HepG2 (cell line): ENCODE results near the gene HSPA6. TPM values are rescaled to one million over a fixed set of nuclear protein-coding genes. Genes with fewer than 3 reads are reported as not detected.
"Not testable (repeated sequence)": the region's sequence is repeated elsewhere in the genome, so short reads cannot be mapped to it uniquely, and the experiment has no call there.

ENCODE experiments used
- ATAC-seq: fragments of 200-7000 bp; cut with Tn5 transposase; 3 replicates; pipeline ENCODE4 v1.9.1; 2020; ENCODE audit warnings: mild to moderate bottlenecking, moderate library complexity
- BruUV-seq: library from RNA; stranded (reverse); fragments of 400-500 nt; replicated peaks from 2 replicates; lab custom pipeline; 2021; lab: Mats Ljungman, UMichigan
- CTCF ChIA-PET: fragments of 300-600 bp; formaldehyde crosslinking; extraction: SDS; loops from one replicate; lab custom pipeline; 2021; ENCODE audit warnings: low total read pairs, inconsistent platforms, low intra/inter-chr PET ratio; lab: Yijun Ruan, JAX
- POLR2A ChIA-PET: fragments of 350-600 bp; sonication (Branson Sonifier 250); formaldehyde crosslinking; loops from one replicate; lab custom pipeline; 2020; ENCODE audit warnings: antibody characterized with exemption, inconsistent platforms; lab: Yijun Ruan, JAX
- DNase-seq: peaks from one replicate; pipeline ENCODE4 v3.0.0-alpha.2; 2015; ENCODE audit warnings: low spot score
- FAIRE-seq: peaks from 3 replicates; lab custom pipeline; 2011; peaks lifted over from hg19 to GRCh38; lab: Jason Lieb, UNC
- H2AFZ ChIP-seq: one replicate; pipeline ENCODE4 v1.6.1; 2011; ENCODE audit warnings: low read length, inconsistent platforms
- H3K27ac ChIP-seq: fragments of 300-600 bp; 3 replicates; pipeline ENCODE4 v1.8.0; 2011; ENCODE audit warnings: mixed run types, mild to moderate bottlenecking, mixed read lengths, low read length, inconsistent platforms; ENCODE audit not compliant: insufficient read depth; ENCODE audit errors: extremely low read length
- H3K27me3 ChIP-seq, 2 experiments: fragments of 200-600 bp in 1 of 2; 2 replicates in 1 of 2; 3 replicates in 1 of 2; pipeline versions ENCODE4 v1.6.0 to v1.8.0; 2011; ENCODE audit warnings: low read length in 2 of 2, mild to moderate bottlenecking in 2 of 2, moderate library complexity in 2 of 2, inconsistent platforms in 1 of 2; ENCODE audit not compliant: insufficient read depth in 2 of 2, control insufficient read depth in 1 of 2
- H3K36me3 ChIP-seq, 2 experiments: fragments of 200-600 bp in 1 of 2; replicated peaks in 1 of 2; 2 replicates in 1 of 2; 3 replicates in 1 of 2; pipeline versions ENCODE4 v1.5.1 to v1.8.0; 2011; ENCODE audit warnings: low read length in 2 of 2, inconsistent platforms in 1 of 2; ENCODE audit not compliant: insufficient read depth in 2 of 2, control insufficient read depth in 1 of 2
- H3K4me1 ChIP-seq: 2 replicates; pipeline ENCODE4 v1.5.1; 2012; ENCODE audit warnings: low read length, inconsistent platforms; ENCODE audit not compliant: insufficient read depth
- H3K4me2 ChIP-seq: 2 replicates; pipeline ENCODE4 v1.6.0; 2011; ENCODE audit warnings: low read depth, low read length, inconsistent platforms
- H3K4me3 ChIP-seq, 3 experiments: fragments of 200-600 bp in 1 of 3; sonication (generic), shearing (Covaris generic) in 1 of 3; replicated peaks in 1 of 3; 2 replicates each; pipeline ENCODE4 v1.5.1; 2011 to 2016; ENCODE audit warnings: low read length in 3 of 3, inconsistent platforms in 2 of 3, low read depth in 2 of 3, mild to moderate bottlenecking in 2 of 3, control low read depth in 1 of 3, mixed read lengths in 1 of 3; ENCODE audit not compliant: insufficient read depth in 1 of 3
- H3K79me2 ChIP-seq: one replicate; pipeline ENCODE4 v1.6.1; 2011; ENCODE audit warnings: low read length, inconsistent platforms; ENCODE audit not compliant: insufficient read depth
- H3K9ac ChIP-seq: 2 replicates; pipeline ENCODE4 v1.6.0; 2011; ENCODE audit warnings: mild to moderate bottlenecking, low read depth, low read length, inconsistent platforms; ENCODE audit not compliant: insufficient read depth
- H3K9me3 ChIP-seq: 2 replicates; pipeline ENCODE4 v1.5.1; 2012; ENCODE audit warnings: mild to moderate bottlenecking, low read length
- H4K20me1 ChIP-seq: 2 replicates; pipeline ENCODE4 v1.6.0; 2011; ENCODE audit warnings: inconsistent platforms, mild to moderate bottlenecking, low read length, moderate library complexity; ENCODE audit not compliant: insufficient read depth
- ARID5B ChIP-seq: IDR thresholded peaks from 2 replicates; pipeline ENCODE4 v1.4.0; 2020; ENCODE audit warnings: mild to moderate bottlenecking, missing genetic modification reagents
- FOXC1 ChIP-seq: sonication (generic); formaldehyde crosslinking; IDR thresholded peaks from 2 replicates; pipeline ENCODE4 v1.8.0; 2022; ENCODE audit warnings: mild to moderate bottlenecking, missing genetic modification reagents, borderline replicate concordance
- KDM2A ChIP-seq: sonication (generic); formaldehyde crosslinking; IDR thresholded peaks from 2 replicates; pipeline ENCODE4 v1.4.0; 2020; ENCODE audit warnings: low read depth, missing genetic modification reagents, borderline replicate concordance
- MYNN ChIP-seq: sonication (generic); formaldehyde crosslinking; IDR thresholded peaks from 2 replicates; pipeline ENCODE4 v1.4.0; 2020; ENCODE audit warnings: mild to moderate bottlenecking, low read depth, missing genetic modification reagents
- NFKB2 ChIP-seq: sonication (generic); formaldehyde crosslinking; IDR thresholded peaks from 2 replicates; pipeline ENCODE4 v1.4.0; 2020; ENCODE audit warnings: missing genetic modification reagents, borderline replicate concordance
- NR2F2 ChIP-seq: IDR thresholded peaks from 2 replicates; pipeline ENCODE4 v1.6.1; 2012; ENCODE audit warnings: low read depth, inconsistent platforms, borderline replicate concordance
- PHF8 ChIP-seq: sonication (generic); formaldehyde crosslinking; IDR thresholded peaks from 2 replicates; pipeline ENCODE4 v1.5.0; 2020; ENCODE audit warnings: missing genetic modification reagents
- SOX6 ChIP-seq, 2 experiments: fragments of 450-650 bp in 1 of 2; sonication (generic) in 1 of 2; formaldehyde crosslinking in 1 of 2; IDR thresholded peaks; 2 replicates each; pipeline versions ENCODE4 v1.4.0 to v1.6.1; 2017 to 2020; ENCODE audit warnings: antibody characterized with exemption in 1 of 2, mild to moderate bottlenecking in 1 of 2, missing genetic modification reagents in 1 of 2
- WGBS: methylation state at CpG from one replicate; pipeline ENCODE4 v1.1.6; 2017; ENCODE audit warnings: low lambda C conversion rate; 5-methylcytosine and 5-hydroxymethylcytosine counted together
- in situ Hi-C: cut with HindIII; loops from 2 replicates; pipeline ENCODE4 v1.10.0; 2017; ENCODE audit warnings: low pct_unique_long_range_greater_than_20kb; ENCODE audit not compliant: extremely low pct_ligation_motif_present
- intact Hi-C: fragments of 100-400 bp; cut with micrococcal nuclease; formaldehyde crosslinking; loops from one replicate; pipeline ENCODE4 v1.10.0; 2022; ENCODE audit not compliant: unreplicated experiment
- polyA plus RNA-seq, 8 experiments: library from polyadenylated mRNA; depleted of rRNA in 3 of 8; stranded (reverse) in 7 of 8; unstranded in 1 of 8; fragments of >200 nt; fragmentation: Illumina TruSeq in 4 of 8; extraction: Trizol in 4 of 8; gene quantifications; 2 replicates each; pipeline versions ENCODE4 v1.2.1 to v1.2.3, GENCODE V29; 2011 to 2016; ENCODE audit warnings: low read depth in 4 of 8, missing spikeins in 1 of 8, mixed read lengths in 1 of 8; ENCODE audit not compliant: insufficient read depth in 1 of 8
- total RNA-seq, 5 experiments: library from RNA; depleted of rRNA; stranded (reverse); fragments of >200 nt; fragmentation: Illumina TruSeq; extraction: Trizol; gene quantifications; 2 replicates each; pipeline ENCODE4 v1.2.3, GENCODE V29; 2016; ENCODE audit warnings: low read depth in 1 of 5
- TF ChIP-seq, protein P1 (sequence below): sonication (generic); formaldehyde crosslinking; IDR thresholded peaks from 2 replicates; pipeline ENCODE4 v1.4.0; 2020; ENCODE audit warnings: mild to moderate bottlenecking, missing genetic modification reagents
- TF ChIP-seq, protein P2 (sequence below): sonication (generic); formaldehyde crosslinking; conservative IDR thresholded peaks from 2 replicates; pipeline ENCODE4 v1.8.0; 2022; ENCODE audit warnings: mild to moderate bottlenecking, moderate library complexity, missing genetic modification reagents

Gene HSPA6
- total and polyA plus RNA-seq, 2 of the 13 experiments (the other 11 are each of a cell fraction or from before 2014, with no cell fraction given) = 0.07 TPM; not detected in 1

- TF ChIP-seq, protein P1, sequence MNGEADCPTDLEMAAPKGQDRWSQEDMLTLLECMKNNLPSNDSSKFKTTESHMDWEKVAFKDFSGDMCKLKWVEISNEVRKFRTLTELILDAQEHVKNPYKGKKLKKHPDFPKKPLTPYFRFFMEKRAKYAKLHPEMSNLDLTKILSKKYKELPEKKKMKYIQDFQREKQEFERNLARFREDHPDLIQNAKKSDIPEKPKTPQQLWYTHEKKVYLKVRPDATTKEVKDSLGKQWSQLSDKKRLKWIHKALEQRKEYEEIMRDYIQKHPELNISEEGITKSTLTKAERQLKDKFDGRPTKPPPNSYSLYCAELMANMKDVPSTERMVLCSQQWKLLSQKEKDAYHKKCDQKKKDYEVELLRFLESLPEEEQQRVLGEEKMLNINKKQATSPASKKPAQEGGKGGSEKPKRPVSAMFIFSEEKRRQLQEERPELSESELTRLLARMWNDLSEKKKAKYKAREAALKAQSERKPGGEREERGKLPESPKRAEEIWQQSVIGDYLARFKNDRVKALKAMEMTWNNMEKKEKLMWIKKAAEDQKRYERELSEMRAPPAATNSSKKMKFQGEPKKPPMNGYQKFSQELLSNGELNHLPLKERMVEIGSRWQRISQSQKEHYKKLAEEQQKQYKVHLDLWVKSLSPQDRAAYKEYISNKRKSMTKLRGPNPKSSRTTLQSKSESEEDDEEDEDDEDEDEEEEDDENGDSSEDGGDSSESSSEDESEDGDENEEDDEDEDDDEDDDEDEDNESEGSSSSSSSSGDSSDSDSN (CRISPR knock-in tag) = peak; percentile 79
- TF ChIP-seq FOXC1 (CRISPR knock-in tag) (peak; percentile 54; the same call in 1 of the 2 replicates), KDM2A (CRISPR knock-in tag) (peak; percentile 43; the same call in 1 of the 2 replicates), MYNN (CRISPR knock-in tag) (0 out of 2 replicates have a peak, but pooled peaks have one; percentile 33), NR2F2 (0 out of 2 replicates have a peak, but pooled peaks have one; percentile 30), ARID5B (CRISPR knock-in tag) (peak; percentile 50), SOX6 (CRISPR knock-in tag; IDR thresholded peaks at IDR 0.05) (peak; percentile 7; the same call in 1 of the 2 replicates), PHF8 (CRISPR knock-in tag) (peak; percentile 45; the same call in 1 of the 2 replicates), NFKB2 (peak; percentile 30; the same call in 1 of the 2 replicates)
- TF ChIP-seq, protein P2, sequence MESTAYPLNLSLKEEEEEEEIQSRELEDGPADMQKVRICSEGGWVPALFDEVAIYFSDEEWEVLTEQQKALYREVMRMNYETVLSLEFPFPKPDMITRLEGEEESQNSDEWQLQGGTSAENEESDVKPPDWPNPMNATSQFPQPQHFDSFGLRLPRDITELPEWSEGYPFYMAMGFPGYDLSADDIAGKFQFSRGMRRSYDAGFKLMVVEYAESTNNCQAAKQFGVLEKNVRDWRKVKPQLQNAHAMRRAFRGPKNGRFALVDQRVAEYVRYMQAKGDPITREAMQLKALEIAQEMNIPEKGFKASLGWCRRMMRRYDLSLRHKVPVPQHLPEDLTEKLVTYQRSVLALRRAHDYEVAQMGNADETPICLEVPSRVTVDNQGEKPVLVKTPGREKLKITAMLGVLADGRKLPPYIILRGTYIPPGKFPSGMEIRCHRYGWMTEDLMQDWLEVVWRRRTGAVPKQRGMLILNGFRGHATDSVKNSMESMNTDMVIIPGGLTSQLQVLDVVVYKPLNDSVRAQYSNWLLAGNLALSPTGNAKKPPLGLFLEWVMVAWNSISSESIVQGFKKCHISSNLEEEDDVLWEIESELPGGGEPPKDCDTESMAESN (CRISPR knock-in tag) = peak; percentile 52; the same call in 1 of the 2 replicates
- not testable (repeated sequence) for TF ChIP-seq SOX6 (IDR thresholded peaks at IDR 0.05)
Measured at GRCh38 chr1:161523817-161524741, at the start of gene HSPA6 (continued).

- BruUV-seq, H3K79me2 ChIP-seq, H3K4me1 ChIP-seq, ATAC-seq, H3K36me3 ChIP-seq, in situ Hi-C loops, DNase-seq, H3K4me2 ChIP-seq, CTCF ChIA-PET, H3K4me3 ChIP-seq, H2AFZ ChIP-seq, H3K9me3 ChIP-seq, H3K9ac ChIP-seq, intact Hi-C loops, POLR2A ChIA-PET, FAIRE-seq, H3K27ac ChIP-seq, H4K20me1 ChIP-seq: not testable (repeated sequence)
- 63% methylated on average over 1 of the region's 1 CpG for WGBS
- H3K27me3 ChIP-seq = peaks cover 2 to 21% of the 10 kb centered on the region in 2 experiments; a peak in 4 of 5 replicates
Measured at GRCh38 chr1:161477711-161478110, 46.6 kb upstream of the HSPA6 start.
